GM21576 (cell line): Measurements from ENCODE around the gene MRPL18.
A peak's percentile ranks its signal among the peaks of the same experiment; 100 is the strongest.
"Not testable (repeated sequence)": the region's sequence is repeated elsewhere in the genome, so short reads cannot be mapped to it uniquely, and the experiment has no call there.

Source experiments
- ATAC-seq: cut with Tn5 transposase; IDR thresholded peaks from one replicate; pipeline ENCODE4 v1.9.1; 2021; ENCODE audit warnings: mild to moderate bottlenecking, moderate library complexity; ENCODE audit not compliant: unreplicated experiment

MRPL18 gene

DNA sequence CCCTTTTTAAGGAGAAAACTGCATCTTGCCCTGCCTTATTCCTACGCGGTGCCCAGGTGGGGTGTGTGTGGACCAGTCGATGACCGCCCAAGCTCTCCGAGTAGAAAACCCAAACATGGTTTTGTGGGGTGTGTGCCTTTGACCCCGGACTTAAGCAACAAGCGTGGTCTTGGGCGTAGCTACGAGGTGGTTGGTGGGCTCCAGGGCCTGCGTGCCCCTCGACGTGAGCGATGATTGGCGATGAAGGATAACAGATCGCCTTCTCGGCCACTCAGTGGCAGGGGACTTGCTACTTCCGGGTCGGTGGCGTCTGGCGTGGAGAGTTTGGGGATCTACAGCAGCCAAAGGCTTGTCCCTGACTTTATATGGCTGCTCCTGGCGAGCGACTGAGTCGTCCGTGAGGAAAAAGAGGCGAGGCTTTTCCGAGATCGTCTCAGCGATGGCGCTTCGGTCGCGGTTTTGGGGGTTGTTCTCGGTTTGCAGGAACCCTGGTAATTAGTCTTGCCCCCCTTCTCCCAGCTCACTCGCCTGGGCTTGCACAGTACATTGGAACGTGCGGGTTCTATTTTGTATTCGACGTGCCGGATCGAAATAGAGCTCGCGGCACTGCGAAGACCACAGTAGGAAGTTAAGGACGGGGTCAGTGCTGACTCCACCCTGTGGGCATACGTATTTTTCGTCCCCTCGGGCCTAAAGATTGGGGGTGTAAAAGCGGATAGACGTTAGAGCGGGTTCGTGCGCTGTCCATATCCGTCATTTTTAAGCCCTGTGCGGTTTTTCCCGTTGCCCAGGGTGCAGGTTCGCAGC lies at the start of gene MRPL18:
Gene MRPL18 (plus strand): TSS at position 319 of the 807 bp plus-strand sequence. CDS start 121 bp downstream, at position 440.
- ATAC-seq, result peak; percentile 79

- no peak for ATAC-seq
Measured at GRCh38 chr6:159742165-159742564, 48.1 kb upstream of the MRPL18 start.

- ATAC-seq, result no peak
Measured at GRCh38 chr6:159745081-159745480, 45.2 kb upstream of the MRPL18 start.

- ATAC-seq, result no peak
Measured at GRCh38 chr6:159746759-159747158, 43.5 kb upstream of the MRPL18 start.

- not testable (repeated sequence) for ATAC-seq
Measured at GRCh38 chr6:159748127-159748526, 42.1 kb upstream of the MRPL18 start.

- no peak for ATAC-seq
Measured at GRCh38 chr6:159751448-159751847, 38.8 kb upstream of the MRPL18 start.

- ATAC-seq, result no peak
Measured at GRCh38 chr6:159753081-159753872, 37.0 kb upstream of the MRPL18 start.

- ATAC-seq, result no peak
Measured at GRCh38 chr6:159754401-159754800, 35.9 kb upstream of the MRPL18 start.

DNA sequence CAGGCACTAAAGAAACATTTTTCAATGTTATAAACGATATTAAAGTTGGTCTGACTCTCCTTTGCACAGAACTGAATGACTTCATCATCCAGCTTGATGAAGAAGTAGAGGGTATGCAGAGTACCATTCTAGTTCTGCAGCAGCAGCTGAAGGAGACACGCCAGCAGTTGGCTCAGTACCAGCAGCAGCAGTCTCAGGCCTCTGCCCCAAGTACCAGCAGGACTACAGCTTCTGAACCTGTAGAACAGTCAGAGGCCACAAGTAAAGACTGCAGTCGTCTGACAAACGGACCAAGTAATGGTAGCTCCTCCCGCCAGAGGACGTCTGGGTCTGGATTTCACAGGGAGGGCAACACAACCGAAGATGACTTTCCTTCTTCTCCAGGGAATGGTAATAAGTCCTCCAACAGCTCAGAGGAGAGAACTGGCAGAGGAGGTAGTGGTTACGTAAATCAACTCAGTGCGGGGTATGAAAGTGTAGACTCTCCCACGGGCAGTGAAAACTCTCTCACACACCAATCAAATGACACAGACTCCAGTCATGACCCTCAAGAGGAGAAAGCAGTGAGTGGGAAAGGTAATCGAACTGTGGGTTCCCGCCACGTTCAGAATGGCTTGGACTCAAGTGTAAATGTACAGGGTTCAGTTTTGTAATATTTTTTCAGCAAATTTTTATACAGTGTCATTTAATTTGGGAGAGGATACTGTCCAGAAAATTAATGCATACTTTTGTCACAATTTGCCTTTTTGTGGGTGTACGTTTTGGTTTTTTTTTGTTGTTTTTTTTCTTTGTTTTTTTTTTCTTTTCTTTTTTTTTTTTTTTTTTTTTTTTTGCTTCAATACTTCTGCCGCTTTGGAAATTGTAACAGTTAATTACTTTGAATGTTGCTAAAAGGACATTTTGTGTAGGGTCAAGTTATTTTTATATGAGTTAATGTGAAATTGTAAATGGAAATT lies 35.0 kb upstream of the MRPL18 start:
- no peak for ATAC-seq

DNA sequence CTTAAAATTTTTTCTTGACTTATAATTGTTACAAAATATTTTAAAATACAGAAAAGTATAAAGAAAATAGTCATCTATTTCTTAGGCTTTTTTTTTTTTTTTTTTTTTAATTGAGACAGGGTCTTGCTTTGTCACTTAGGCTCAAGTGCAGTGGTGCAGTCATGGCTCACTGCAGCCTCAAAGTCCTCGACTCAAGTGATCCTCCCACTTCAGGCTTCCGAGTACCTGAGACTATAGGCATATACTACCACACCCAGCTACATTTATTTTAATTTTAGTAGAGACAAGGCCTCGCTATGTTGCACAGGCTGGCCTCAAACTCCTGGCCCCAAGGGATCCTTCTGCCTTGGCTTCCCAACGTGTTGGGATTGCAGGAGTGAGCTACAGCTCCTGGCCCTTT lies 33.8 kb upstream of the MRPL18 start:
- no peak for ATAC-seq

DNA sequence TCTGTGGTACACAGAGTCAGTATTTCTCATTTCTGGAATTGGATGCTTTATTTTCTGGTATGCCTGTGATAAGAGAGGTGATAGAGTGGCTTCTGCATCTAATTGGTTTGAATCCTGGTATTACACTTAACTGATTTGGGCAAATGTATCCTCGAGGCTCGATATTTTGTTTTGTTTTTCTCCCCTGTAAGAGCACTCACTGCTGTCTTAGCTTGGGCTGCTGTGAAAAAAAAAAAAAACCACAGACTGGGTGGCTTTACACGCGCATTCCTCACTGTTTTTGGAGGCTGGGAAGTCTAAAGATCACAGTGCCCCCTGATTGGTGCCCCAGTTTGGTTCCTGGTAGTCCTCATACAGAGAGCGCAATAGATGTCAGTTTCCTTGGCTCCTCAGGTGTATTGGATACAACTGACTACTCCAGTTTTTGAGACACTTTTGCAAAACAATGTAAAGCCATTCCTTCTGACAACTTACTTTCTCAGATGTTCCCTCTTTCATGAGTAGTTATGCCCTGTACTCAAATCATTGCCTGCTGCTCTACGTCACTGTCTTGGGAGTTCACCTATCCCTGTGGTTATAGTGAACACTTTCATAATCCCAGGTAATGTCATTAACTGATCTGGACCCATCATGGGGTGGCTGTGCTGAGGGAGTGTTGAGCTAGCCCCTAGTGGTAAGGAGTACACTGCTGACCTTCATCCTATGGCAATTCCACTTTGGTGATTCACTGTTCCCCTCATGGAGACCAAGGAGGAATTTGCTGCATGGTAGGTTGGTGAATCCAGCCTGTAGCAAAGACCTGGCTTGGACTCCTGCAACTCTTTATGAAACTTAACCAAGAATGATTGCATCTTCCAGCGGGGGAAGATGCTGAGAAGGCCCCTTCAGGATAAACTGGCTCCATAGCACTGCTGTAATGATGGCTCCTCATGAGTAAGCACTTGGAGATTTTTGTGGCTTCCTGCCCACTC lies 32.0 kb upstream of the MRPL18 start:
- no peak for ATAC-seq

- ATAC-seq, result no peak
Measured at GRCh38 chr6:159759645-159760044, 30.6 kb upstream of the MRPL18 start.

DNA sequence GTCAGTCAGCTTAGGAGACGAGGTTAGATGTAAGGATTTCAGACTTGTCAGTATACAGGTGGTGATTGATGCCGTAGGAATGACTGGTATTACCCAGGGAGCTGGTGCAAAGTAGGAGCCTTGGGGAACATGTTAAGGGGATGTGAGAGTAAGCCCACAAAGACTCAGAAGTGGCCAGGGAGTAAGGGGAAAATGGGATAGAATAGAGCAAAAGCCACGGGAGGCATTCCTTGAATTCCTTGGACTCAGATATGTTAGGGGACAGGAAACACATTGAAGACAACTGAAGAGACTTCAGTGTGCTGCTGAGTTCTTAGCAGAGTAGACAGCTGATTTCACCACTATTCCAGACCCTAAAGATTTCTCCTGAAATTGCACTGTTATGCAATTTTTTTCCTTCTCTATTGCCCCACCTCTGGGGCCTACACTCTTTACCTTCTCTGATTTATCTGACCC lies 29.6 kb upstream of the MRPL18 start:
- ATAC-seq, result no peak

GRCh38 chr6:159761129-159761872 lies 29.0 kb upstream of the MRPL18 start:
- peak; percentile 2 for ATAC-seq

GRCh38 chr6:159761873-159762680 lies 28.2 kb upstream of the MRPL18 start, which contains the start of gene ACAT2:
Gene ACAT2, plus strand, starts transcription at chr6:159762045. Its CDS starts 43 bp downstream, at chr6:159762088.
- peak; percentile 98 for ATAC-seq

GRCh38 chr6:159762681-159763293 lies 27.5 kb upstream of the MRPL18 start:
- ATAC-seq, result no peak

DNA sequence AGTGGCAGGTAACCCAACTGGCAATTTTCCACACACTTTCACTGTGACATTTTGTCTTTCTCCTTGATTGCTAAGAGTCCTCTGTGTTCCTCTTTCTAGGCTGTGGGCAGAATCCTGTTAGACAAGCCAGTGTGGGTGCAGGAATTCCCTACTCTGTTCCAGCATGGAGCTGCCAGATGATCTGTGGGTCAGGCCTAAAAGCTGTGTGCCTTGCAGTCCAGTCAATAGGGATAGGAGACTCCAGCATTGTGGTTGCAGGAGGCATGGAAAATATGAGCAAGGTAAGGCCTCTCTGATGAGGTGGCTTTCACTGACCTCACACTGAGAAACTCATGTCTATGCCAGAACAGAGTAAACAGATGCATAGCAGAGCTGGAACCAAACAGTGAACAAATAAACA lies 23.4 kb upstream of the MRPL18 start:
- no peak for ATAC-seq

DNA sequence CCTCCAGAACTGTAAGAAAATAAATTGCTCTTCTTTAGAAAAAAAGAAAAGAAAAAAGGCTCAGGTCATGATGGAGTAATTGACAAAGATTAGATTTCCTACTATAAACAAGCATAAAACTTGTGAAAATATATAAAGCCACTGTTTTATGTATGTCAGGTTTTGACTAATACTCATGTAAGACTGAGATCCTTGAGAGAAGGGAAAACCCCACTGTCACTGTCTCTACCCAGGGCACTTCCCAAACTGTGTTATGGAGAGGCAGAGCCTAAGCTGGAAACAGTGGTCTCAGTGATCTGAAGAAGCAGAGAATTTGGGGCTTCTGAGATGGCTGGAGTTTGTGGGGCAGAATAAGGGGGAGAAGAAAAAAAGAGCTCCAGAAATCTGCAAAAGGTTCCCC lies 20.8 kb upstream of the MRPL18 start:
- ATAC-seq, result no peak
